OCI-LY3 (cell line): ENCODE data around the gene CIAO2B.

ENCODE experiments used
- EZH2phosphoT487 ChIP-seq: fragments of 200-600 bp; shearing (Covaris generic); IDR thresholded peaks from 2 replicates; pipeline ENCODE4 v1.6.1; 2018; ENCODE audit warnings: antibody characterized with exemption, mixed run types, low read depth
- TF ChIP-seq, protein P1 (sequence below): fragments of 200-600, 300-600 bp; sonication (generic); IDR thresholded peaks from 2 replicates; pipeline ENCODE4 v1.5.1; 2014; ENCODE audit warnings: antibody characterized with exemption, low read length, low read depth

DNA sequence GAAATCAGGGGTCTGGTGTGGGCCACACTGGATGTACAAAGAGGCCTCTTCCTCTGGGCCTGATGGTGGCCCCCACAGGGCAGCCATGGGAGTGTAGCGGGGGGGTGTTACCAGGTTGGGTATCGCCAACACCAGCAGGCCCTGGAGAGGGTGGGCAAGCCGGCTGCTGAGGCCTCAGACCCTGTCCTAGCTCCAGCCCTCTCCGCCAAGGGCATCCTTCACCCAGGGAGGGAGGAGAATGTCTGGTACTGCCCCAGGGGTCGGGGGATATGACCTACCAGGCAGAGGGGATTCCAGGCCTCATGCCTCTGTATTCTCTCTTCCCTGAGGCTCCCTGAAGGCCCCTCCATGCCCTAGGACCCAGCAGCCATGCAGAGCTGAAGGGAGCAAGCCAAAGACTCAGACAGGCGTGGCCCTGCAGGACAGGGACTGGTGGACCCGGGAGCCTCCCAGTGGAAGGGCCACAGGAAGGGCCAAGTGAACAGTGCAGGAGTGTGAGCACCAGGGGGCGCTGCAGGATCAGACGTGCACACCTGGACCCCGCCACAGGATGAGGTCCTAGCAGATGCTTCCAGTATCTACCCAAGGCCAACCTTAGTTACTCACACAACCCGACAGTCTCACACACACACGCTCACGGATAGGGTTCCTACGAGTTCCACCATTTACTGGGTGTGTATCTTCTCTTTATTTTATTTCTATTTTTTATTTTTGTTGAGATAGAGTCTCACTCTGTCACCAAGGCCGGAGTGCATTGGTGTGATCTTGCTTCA lies 43.3 kb upstream of the CIAO2B start:
- TF ChIP-seq, protein P1, sequence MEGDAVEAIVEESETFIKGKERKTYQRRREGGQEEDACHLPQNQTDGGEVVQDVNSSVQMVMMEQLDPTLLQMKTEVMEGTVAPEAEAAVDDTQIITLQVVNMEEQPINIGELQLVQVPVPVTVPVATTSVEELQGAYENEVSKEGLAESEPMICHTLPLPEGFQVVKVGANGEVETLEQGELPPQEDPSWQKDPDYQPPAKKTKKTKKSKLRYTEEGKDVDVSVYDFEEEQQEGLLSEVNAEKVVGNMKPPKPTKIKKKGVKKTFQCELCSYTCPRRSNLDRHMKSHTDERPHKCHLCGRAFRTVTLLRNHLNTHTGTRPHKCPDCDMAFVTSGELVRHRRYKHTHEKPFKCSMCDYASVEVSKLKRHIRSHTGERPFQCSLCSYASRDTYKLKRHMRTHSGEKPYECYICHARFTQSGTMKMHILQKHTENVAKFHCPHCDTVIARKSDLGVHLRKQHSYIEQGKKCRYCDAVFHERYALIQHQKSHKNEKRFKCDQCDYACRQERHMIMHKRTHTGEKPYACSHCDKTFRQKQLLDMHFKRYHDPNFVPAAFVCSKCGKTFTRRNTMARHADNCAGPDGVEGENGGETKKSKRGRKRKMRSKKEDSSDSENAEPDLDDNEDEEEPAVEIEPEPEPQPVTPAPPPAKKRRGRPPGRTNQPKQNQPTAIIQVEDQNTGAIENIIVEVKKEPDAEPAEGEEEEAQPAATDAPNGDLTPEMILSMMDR = peak; percentile 87
- TF ChIP-seq EZH2phosphoT487 = no peak
